HG03469 (cell line): Measurements from ENCODE around the gene FIGNL1.

ENCODE experiments used
- ATAC-seq: cut with Tn5 transposase; IDR thresholded peaks from one replicate; pipeline ENCODE4 v1.9.1; 2021; ENCODE audit warnings: mild to moderate bottlenecking, moderate library complexity, moderate number of reproducible peaks; ENCODE audit not compliant: unreplicated experiment

The FIGNL1 gene

DNA sequence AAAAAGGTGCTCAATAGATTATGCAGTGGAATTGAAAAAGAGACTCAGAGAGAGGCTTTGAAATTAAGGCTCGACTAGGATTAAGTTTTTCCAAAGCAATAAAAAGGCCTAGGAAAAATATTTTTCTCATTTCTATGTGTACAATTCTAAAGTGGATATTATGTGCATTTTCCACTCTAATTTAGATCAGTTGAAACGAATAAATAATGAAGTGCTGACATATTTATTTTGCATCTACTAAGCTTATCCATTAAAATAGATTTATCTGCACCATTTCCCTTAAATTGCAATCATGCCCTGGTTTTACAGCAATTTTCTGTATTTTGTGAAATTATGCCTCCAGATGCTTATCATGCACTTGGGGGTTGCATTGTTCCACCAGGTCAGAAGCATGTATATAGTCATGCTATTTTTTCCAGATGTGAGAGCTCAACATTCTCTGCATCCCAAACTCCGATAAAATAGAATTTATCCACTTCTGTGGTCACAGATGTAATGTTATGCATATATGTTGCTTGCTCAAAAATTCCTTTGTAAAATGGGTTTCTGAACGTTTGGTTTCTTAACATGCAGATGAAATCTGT is 18.3 kb downstream of the FIGNL1 start:
- no peak for ATAC-seq

DNA sequence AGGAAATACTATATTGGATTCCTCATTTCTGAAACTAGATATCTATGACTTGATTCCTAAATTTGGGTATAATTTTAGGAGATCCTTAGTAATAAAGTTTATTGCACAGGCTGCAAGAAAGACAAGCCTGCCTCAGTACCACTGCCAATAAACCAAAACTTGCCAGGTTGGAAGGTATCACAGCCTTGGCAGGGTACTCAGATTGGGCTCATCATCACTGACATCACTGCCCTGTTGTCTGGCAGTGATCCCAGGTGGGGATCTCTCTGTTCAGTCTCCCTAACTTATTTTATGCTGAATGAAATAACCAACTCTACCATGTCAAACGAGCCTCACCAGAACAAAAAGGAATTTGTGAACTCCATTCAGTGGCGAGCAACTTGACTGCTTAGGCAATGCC is 18.8 kb downstream of the FIGNL1 start:
- ATAC-seq = no peak

DNA sequence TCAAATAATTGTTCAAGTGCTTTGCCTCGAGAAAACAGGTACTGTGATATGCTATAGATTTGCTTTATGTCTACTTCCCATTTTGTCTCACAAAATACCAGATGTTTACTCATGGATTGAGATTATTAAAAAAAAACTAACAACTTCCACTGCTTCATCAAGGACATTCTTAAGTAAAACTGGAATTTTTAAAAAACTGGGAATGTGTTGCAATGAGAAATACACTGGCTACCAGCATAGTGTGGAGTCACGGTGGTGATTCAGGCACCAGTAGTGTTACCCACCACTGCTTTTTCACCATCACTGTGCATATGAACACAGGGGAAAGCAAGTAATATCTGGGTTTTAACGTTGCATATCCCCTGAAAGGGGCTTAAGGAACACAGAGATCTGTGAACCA is 21.2 kb downstream of the FIGNL1 start:
- ATAC-seq = no peak

GRCh38 chr7:50427518-50427917 is 22.6 kb downstream of the FIGNL1 start:
- no peak for ATAC-seq

DNA sequence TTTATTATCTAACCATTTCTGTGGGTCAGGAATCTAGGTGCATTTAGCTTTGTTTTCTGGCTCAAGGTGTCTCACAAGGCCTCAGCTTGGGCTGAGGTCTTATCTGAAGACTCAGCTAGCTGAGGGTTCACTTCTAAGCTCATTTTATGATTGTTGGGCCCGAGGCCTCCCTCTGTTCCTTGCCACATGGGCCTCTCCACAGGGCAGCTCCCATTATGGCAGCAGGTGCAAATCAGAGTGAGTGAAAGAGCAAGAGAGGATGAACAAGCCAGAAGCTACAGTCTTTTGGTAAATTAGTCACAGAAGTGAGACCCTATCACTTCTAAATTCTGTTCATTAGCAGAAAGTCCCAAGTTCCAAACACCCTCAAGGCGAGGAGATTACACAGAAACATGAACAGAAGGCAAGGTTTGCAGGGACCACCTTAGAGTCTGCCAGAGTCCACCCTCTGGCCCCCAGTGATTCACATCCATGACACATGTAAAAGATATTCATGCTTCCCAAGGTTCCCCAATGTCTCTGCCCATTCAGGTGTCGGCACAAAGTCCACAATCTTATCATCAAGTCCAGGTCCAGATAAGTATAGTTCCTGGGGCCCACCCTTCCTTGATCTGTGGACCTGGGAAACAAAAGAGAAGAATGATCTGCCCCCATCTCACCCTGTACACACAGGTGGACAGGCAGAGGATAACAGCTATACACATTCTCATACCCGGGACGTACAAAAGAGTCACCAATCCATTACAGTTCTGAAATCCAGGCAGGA is 23.7 kb downstream of the FIGNL1 start:
- no peak for ATAC-seq

DNA sequence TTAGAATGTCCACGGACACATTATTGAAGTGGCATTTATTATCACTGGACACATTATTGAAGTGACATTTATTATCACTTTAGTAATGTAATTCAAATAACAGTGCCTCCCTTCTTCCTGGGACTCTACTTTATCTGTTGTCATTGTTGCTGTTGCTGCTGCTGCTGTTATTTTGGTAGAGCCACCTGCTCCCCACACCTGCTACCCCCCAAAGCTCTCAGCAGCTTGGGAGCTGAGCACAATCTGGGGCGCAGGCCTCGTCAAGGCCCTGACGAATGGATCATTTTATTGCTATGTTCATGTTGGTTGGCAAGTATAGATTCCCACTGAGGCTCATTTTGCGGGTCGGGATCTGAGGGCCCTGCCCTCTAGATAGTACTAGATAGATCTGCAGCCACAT is 24.8 kb downstream of the FIGNL1 start:
- ATAC-seq = no peak

GRCh38 chr7:50423860-50424259 is 26.3 kb downstream of the FIGNL1 start:
- ATAC-seq = no peak

- ATAC-seq = no peak
These were observed 27.3 kb downstream of the FIGNL1 start for GRCh38 chr7:50422858-50423257.

GRCh38 chr7:50421043-50421442 is 29.1 kb downstream of the FIGNL1 start:
- ATAC-seq = no peak

DNA sequence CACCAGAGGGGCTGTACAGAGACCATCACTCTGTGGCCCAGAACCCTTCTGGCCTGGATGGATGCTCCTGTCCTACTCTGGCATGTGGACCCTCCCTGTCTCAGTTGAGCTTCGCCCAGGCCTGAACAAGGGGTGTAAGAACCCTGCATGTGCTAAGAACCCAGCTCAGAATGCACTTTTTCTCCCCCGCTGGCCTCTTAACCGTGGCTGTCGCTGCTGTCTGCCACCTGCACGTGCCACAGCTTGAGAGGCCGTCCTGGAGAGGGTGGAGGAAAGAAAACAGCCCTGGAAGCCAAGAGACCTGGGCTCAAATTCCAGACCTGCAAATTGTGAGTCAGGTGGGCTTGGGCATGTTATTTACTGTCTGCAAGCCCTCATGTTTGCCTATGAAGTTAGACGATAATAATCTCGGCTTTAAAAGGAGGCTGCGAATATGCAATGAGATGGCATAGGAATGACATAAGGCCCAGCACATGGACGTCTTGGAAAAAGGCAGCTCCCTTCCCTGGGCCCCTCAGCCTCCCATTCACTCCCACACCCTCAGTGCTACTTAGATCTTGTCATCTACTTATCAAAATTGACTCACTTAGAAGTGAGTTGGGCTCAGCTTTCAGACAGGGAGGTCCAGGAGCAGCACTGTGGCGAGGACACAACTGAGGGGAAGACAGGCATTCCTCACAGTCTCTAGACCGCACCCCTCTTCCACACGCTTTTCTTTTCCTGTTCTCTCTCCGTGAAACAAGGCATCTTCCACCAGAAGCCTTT is 31.4 kb downstream of the FIGNL1 start:
- ATAC-seq = no peak

DNA sequence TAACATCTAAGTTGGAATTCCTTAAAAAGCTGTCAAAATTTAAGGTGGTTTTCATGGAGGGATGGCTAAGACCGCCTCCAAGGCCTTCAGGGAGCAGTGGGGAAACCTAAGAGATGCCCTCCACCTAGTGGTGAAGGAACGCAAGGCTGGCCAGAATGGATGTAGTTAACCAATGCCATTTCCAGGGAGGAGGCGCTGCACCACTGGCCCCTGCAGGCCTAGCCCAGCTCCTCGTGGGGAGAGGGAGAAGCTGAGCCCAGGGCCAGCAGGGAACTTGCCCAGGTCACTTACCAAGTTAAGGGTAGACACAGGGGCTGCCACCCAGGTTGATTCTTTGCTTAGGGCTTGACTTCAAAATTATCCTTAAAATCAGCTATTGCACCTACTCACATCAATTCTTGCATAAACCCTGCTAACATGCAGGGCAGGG is 32.0 kb downstream of the FIGNL1 start:
- ATAC-seq = peak; percentile 75

DNA sequence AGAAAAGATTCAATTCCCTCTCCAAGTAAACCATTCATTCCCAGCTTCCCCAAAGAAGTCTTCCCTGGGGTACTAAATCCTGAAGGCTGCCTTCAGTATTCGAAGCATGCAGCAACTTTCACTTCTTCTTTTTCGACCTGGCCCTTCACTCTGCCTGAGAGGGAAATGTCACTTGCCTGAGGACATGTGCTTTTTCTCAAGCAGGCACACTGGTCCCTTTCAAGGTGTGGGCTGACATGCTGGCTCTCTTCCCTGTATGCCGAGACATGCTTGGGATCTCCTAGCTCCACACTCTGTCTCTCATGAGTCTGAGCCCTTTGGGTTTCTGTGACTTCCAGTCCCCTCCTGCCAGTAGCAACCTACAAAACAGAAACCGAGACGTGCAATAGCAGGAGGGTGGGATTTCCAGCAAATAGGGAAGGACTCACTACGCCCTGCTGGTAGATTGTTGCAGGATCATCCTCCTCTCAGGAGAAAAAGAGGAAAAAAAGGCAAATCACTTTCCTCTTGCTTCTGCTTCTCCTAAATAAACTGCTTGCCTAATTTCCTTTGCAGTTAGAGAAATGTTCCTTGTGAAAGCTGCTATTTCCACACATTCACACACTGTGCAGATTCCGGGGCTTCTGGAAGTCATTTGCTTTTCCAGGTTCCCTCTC is 33.5 kb downstream of the FIGNL1 start:
- peak; percentile 78 for ATAC-seq

- no peak for ATAC-seq
These were observed 34.2 kb downstream of the FIGNL1 start for GRCh38 chr7:50415844-50416364.

GRCh38 chr7:50413561-50413960 is 36.6 kb downstream of the FIGNL1 start:
- no peak for ATAC-seq

GRCh38 chr7:50412973-50413372 is 37.2 kb downstream of the FIGNL1 start:
- no peak for ATAC-seq

GRCh38 chr7:50411332-50411731 is 38.8 kb downstream of the FIGNL1 start:
- ATAC-seq = no peak

GRCh38 chr7:50409856-50410745 is 40.0 kb downstream of the FIGNL1 start:
- peak; percentile 55 for ATAC-seq

DNA sequence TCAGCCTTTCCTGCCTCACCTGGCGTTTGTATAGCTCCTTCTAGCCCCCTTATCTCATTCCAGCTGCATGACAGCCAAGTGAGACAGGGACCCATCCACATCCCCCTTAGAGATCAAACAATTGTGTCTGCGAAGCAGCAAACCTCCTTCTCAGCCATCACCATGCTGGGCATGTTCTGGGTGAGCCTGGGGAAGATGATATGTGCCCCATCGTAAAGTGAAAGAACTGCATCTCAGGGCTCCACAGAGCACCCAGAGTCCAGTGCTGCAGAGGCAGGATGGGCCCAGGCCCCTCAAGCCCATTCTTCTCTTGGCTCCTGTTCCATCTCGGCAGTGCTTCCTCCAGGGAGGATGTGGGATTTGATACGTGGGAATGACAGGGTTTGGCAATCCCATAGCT is 43.2 kb downstream of the FIGNL1 start:
- no peak for ATAC-seq

DNA sequence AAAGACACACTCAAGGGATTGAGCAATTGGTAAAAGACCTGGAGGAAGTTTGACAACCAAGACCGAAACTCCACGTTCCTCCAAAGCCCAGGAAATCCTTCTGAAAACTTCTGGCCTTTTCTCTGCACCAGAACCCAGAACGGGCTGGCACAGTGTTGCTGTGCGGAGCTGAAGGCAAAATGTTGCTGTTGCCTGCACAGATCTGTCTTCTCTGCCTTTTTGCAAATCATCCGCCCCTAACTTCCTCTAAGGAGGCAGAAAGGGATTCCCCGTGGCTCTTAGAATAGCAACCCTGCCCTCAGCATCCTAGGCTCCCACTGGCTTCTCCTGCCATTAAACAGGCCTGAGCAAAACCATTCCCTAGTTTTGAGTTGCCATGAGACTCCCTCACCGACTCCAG is 44.9 kb downstream of the FIGNL1 start:
- peak; percentile 24 for ATAC-seq

DNA sequence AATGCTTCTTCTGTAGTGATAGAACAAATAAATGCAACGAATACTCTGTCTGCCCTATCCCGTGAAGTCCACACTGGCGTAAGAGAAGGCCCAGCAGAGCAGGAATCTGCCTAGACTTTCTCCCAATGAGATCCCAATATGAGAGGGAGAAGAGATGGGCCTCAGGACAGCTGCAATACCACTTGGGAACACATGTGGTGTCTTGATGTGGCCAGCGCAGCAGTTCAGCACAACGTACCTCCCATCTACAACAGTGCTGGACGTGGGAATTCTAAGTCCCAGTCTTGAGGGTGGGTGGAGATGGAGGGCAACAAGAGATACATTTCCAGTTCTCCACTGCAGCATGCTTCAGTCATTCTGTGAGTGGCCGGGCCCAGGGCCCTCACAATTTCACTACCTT is 45.8 kb downstream of the FIGNL1 start:
- no peak for ATAC-seq
